Activated effector memory CD4-positive, alpha-beta T cell treated with anti-CD3 and anti-CD28 coated beads, Interleukin-2, amount 50 U/mL, for 16 hours (primary cell): ENCODE results near the gene WWOX.
"Not testable (repeated sequence)": the region's sequence is repeated elsewhere in the genome, so short reads cannot be mapped to it uniquely, and the experiment has no call there.

Experiments
- DNase-seq: peaks from one replicate; pipeline ENCODE4 v3.0.0-alpha.2; 2020

The WWOX gene

GRCh38 chr16:79012671-79013434 is 913.4 kb downstream of the WWOX start:
- no peak for DNase-seq

GRCh38 chr16:79013930-79014660 is 914.6 kb downstream of the WWOX start:
- no peak for DNase-seq

- no peak for DNase-seq
These were observed 919.4 kb downstream of the WWOX start for GRCh38 chr16:79018650-79019429.

- DNase-seq = no peak
These were observed 920.0 kb downstream of the WWOX start for GRCh38 chr16:79019431-79019830.

- DNase-seq = no peak
These were observed 922.7 kb downstream of the WWOX start for GRCh38 chr16:79021991-79022630.

GRCh38 chr16:79026117-79026516 is 926.7 kb downstream of the WWOX start:
- no peak for DNase-seq

- DNase-seq = no peak
These were observed 937.1 kb downstream of the WWOX start for GRCh38 chr16:79036541-79036940.

GRCh38 chr16:79037521-79038373 is 938.3 kb downstream of the WWOX start:
- DNase-seq = no peak

GRCh38 chr16:79041206-79041605 is 941.8 kb downstream of the WWOX start:
- no peak for DNase-seq

- DNase-seq = no peak
These were observed 942.7 kb downstream of the WWOX start for GRCh38 chr16:79042141-79042540.

- DNase-seq = peak; percentile 72
These were observed 943.4 kb downstream of the WWOX start for GRCh38 chr16:79042886-79043285.

- no peak for DNase-seq
These were observed 945.7 kb downstream of the WWOX start for GRCh38 chr16:79045191-79045590.

GRCh38 chr16:79047337-79047736 is 947.9 kb downstream of the WWOX start:
- DNase-seq = no peak

- no peak for DNase-seq
These were observed 949.6 kb downstream of the WWOX start for GRCh38 chr16:79049040-79049439.

GRCh38 chr16:79050063-79050462 is 950.6 kb downstream of the WWOX start:
- no peak for DNase-seq

GRCh38 chr16:79051313-79051712 is 951.9 kb downstream of the WWOX start:
- DNase-seq = no peak

GRCh38 chr16:79052198-79052597 is 952.7 kb downstream of the WWOX start:
- not testable (repeated sequence) for DNase-seq

- no peak for DNase-seq
These were observed 954.1 kb downstream of the WWOX start for GRCh38 chr16:79053577-79053976.

- DNase-seq = no peak
These were observed 954.9 kb downstream of the WWOX start for GRCh38 chr16:79054211-79054984.

- DNase-seq = no peak
These were observed 956.0 kb downstream of the WWOX start for GRCh38 chr16:79055251-79055970.

GRCh38 chr16:79061181-79061580 is 961.7 kb downstream of the WWOX start:
- no peak for DNase-seq
